Stimulated activated naive CD8-positive, alpha-beta T cell treated with anti-CD3 and anti-CD28 coated beads, Interleukin-15, Interleukin-2, amounts not matched to agents 100 U/mL and 50 U/mL, for 24 hours (primary cell): ENCODE data around the gene SLC6A12.
"Not testable (repeated sequence)": the region's sequence is repeated elsewhere in the genome, so short reads cannot be mapped to it uniquely, and the experiment has no call there.

Experiments used
- ATAC-seq: fragments of 150-1000 bp; cut with Tn5 transposase; one replicate; pipeline ENCODE4 v1.10.0; 2021
- DNase-seq: peaks from one replicate; pipeline ENCODE4 v3.0.0; 2021

The SLC6A12 gene

DNA sequence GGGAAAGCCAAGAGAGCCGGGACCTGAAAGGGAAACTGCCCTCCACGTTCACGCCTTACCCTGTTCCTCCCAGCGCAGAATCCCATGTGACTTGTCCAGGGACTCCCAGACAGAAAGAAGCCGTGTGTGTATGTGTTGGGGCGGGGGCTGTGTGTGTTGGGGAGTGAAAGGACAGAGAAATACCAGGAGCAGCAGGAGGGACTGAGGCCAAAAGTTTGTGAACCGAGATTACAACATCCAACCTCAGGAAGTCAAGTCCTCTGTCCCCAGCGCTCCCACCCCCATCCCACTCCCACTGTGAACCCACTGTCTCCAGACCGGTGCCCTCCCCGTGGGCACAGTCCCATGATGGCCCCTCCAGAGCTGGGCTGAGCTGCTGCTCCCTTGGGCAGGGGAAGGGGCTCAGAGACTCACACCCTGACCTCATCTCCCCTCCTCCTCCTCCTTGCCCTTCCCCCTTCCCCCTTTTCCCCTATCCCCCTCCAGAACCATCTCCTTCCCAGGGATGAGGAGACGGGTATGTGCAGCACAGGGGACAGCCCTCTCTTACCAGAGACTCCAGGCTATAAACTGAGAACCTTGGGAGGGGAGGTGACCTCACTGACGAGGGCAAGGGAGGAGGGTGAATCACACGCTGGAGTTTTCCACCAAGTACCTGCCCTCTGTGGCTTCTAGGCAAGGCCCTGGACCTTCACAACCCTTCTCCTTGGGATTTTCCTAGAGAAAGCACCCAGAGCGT lies at the start of gene SLC6A12:
SLC6A12 (minus strand) TSS at position 155 of the 739 bp plus-strand sequence. CDS start 4,171 bp downstream, outside the sequence.
- no peak for DNase-seq
- no peak for ATAC-seq

DNA sequence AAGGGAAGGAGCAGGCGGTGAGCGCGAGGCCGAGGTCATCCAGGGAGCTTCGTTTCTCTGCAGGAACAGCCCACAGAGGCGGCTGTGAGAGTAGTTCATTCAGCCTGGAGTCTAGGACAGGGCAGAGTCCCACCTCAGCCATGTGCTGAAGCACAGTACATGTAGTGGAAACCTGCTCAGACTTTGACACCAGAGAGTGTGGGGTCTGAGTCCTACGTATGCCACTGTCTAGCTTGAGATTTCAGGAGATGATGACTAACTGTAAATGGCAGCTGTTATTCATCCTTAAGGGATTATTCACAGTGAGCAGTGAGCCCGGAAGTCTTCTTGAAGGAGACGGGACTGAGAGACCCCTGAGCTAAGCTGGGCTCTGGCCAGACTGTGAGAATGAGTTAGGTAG lies 49.6 kb upstream of the SLC6A12 start:
- no peak for DNase-seq

DNA sequence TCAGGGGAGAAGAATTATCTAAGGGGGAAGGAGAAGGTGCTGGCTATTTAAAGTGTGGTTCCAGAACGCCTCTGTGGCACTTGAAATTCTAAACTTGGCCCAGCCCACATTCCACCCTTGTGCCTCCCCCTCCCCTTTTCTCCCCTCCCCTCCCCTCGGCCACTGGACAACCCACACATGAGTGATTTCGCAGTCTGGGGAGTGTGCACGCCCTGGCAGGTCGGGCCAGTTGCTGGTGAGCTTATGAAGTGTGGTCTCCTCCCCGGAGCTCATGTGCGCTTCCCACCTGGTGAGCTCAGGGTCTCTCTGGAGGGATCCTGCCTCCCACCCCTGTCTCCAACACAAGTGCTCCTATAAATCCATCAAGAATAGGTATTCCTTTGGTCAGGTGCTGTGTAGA lies 48.9 kb upstream of the SLC6A12 start, which contains the start of gene SLC6A13:
SLC6A13 (minus strand) TSS at position 20 of the 400 bp plus-strand sequence. CDS start 2,784 bp downstream, outside the sequence.
- ATAC-seq (no peak), DNase-seq (no peak)

More for the DNA sequence above, 49.6 kb upstream of the SLC6A12 start:
- ATAC-seq = no peak

DNA sequence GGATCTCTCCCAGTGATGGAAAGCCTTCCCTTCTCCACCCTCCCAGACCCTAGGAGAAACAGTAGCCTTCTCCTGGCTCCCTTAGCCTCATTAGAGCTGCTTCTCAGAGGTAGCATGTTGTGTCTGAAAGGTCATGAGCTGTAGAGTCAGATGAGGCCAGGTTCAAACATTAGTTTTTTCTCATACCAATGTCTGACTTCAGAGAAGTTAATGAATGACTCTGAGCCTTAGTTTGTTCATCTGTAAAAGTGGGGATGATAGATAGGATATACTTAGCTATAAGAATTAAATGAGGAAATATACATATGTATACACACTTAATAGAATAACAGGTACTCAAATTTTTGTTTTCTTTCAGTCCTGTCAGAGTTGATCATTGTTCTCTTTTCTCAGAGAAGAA lies 48.2 kb upstream of the SLC6A12 start:
- DNase-seq (no peak), ATAC-seq (no peak)

DNA sequence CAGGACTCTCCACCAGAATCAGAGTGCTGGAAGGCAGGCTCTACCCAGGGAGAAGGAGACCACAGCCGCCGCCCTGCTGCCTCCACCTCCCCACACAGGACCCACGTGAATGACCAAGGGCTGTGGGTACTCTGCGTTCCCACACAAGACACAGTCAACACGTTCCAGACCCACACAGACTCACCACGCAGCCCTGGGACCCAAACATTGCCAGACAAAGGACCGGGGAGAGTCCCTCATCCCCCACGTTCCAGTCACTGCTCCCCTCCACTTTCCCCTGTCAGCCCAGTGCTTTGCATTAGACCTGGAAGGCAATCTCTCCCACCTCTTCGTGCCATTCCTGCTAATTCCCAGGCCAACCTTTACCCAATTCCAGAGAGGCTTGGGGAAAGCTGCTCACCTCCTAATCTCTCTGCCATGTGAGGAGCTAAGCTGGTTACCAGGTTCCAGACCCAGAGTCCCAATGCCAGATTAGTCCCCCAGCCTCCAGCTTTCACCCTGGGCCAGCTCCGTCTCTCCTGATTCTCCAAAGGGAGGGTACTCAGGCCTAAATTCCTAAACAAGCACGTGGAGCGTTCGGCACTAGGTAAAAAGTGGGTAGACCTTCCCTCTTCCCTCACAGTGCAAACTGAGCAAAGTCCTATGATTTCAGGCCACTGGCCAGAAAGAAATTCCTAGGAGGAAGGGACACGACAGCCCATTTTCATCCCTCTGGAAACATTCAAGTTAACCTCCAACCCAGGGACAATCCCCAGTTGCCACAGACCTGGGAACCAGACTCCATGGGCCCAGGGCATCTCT lies 43.8 kb upstream of the SLC6A12 start:
- no peak for DNase-seq
- no peak for ATAC-seq

DNA sequence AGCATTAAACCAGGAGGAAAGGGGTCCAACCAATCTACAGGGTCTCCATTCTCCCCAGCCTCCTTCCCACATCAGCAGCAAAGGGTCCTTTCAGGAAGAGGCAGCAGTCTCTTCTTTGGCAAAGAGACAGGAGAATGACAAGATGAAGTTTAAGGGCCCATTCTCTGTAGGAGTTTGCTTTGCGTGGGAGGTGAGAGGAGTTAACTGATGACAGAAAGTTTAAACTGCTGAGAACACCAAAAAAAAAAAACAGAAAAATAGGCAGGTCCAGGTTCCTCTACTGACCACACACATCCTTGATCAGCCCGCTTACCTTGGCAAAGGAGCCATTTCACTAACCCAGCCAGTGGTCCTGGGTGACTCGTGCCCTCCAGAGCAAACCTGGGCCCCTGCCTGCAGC lies 43.0 kb upstream of the SLC6A12 start:
- no peak for DNase-seq
- no peak for ATAC-seq

DNA sequence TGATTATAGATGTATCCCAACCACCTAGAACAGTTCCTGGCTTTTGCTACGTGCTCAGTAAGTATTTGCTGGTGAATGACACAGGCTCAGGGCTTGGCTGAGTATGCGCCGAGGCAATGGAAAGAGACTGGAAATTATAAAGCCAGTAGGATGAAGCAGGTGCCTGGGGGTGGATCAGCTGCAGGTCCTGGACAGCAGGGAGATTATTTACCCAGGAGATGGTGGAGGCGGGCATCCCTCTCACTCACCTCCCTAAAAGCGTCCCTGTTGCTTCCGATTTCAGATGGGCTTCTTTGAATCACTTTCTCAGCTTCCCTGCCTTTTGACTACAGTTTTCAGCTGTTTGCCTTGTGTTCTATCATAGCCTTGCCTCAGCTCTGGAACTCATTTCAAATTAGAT lies 42.3 kb upstream of the SLC6A12 start:
- no peak for ATAC-seq

DNA sequence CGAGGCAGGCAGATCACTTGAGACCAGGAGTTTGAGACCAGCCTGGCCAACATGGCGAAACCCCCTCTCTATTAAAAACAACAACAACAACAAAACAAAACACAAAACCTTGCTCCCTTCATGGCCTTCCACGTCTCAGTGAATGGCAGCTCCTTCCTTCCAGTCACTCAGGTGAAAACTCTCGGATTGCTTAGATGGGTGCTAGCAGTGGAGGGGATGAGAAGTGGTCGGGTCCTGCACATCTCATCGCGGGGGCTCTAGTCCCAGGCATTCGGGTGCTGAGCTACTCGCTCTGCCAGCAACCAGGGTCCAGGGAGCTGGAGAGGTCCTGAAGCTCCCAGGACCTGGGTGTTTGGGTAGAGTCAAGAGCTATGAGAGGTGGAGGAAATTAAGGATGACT lies 41.0 kb upstream of the SLC6A12 start:
- no peak for ATAC-seq
- DNase-seq = no peak

More for the DNA sequence above, 42.3 kb upstream of the SLC6A12 start:
- DNase-seq = no peak

DNA sequence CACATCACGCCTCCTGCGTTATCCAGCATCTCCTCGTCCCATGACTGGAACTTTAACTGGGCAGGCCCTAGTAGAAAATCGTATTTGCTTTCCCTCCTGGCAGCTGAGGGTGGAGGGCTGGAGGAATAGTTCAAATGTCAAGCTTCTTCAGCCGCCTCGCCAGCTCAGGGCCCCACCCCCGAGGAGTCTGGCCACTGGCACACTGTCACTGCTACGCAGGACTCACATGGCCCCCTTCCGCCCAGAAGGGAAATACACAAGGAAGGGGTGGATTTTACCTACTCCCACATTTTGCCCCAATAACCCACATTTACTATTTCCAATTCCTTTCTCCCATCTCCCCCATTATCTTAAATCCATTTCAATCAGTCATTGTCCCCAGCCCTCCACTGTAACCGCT lies 40.1 kb upstream of the SLC6A12 start:
- ATAC-seq (no peak), DNase-seq (no peak)

DNA sequence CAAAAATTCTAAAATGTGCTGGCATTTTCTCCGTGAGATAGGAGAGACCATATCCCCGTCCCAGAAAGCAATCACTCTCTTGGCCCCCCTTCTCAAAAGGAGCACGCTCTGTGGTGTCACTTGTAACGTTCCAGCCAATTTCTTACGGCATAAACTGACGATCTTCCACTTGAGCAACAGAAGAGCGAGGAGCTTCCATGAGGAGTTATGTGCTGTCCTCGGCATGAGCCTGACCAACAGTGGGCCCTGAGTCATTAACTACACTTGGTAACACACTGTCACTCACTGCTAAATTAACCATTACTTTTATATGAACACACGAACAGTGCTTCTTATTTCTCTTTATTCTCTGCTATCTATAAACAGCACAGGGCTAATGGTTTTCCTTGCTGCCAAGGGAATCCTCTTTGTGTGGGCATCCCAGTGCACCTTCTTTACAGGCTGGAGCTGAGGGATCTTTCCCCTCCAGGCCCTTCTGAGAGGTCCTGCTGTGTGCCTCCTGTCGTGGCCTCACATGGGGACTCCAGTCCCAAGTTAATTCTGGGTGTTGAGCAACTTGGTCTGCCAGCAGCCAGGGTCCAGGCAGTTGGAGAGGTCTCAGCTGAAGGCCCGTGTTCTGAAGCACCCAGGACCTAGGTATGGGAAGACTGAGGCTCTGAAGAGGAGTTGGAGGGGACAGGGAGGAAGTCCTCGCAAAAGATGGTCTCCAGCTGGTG lies 39.3 kb upstream of the SLC6A12 start:
- ATAC-seq (no peak), DNase-seq (no peak)

DNA sequence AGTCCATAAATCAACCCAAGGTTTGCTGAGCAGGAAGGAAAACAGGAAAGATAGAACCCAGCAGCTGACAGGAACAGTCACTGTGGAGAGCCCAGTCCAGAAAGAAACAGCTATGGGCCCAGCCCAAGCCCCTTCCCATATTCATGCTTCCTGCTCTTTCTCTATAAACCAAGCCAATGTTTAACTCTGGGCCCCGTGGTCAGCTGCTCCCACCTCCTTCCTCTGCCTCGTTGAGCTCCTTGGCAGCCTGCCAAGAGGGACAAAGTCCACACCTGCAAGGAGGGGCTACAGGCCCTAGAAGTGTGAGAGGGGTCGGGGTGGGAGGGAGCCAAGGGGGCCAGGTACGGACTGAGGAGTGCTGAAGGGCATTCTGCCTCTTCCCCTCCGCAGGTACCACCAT lies 38.7 kb upstream of the SLC6A12 start:
- DNase-seq (no peak), ATAC-seq (no peak)

DNA sequence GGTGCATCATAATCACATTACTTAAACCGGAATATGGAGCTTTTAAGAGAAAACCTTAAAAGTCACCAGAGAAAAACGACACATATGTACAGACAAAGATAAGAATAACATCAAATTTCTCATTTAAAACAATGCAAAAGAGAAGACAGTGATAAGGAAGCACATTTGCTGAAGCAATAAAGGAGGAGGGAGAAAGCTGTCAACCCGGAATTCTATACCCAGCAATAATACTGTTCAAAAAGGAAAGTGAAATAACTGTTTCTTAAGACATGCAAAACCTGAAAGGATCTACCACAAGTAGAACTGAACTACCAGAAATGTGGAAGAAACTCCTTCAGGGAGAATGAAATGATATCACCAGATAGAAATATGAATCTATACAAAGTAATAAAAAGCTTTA lies 33.3 kb upstream of the SLC6A12 start:
- DNase-seq (no peak), ATAC-seq (no peak)

DNA sequence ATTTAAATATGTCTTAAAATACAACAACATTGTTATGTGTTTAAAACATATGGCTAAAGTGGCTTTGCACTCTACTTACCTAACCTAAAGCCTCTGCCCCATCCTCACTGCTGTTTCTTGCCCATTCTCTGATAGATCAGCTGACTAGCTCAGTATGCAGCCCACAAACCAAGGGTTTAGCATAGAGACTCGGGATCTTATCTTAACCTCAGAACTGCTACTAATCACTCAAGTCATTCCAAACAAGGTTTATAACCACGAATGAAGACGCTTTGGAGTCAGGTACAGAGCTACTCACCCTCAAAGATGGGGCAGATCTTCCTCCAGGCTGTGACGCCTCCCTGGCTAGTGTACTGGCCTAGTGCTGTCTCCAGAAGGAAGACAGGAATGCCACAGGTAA lies 29.4 kb upstream of the SLC6A12 start:
- DNase-seq (no peak), ATAC-seq (no peak)

DNA sequence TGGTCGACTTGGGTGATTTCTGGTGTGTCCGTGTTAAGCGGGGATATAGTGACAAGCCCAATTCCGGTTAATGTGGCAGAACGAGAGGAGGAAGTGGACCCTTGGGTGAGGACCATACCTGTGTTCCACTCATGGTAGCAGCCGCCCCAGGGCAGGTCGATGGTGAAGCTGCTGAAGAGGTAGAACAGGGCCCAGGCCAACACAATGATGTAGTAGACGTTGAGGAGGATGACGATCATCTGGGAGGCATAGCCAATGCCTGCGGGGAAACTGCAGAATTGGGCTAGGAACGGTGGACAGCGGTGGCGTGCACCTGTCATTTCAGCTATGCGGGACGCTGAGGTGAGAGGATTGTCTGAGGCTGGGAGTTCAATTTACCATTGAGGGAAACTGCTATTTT lies 28.5 kb upstream of the SLC6A12 start:
- ATAC-seq (no peak), DNase-seq (no peak)

DNA sequence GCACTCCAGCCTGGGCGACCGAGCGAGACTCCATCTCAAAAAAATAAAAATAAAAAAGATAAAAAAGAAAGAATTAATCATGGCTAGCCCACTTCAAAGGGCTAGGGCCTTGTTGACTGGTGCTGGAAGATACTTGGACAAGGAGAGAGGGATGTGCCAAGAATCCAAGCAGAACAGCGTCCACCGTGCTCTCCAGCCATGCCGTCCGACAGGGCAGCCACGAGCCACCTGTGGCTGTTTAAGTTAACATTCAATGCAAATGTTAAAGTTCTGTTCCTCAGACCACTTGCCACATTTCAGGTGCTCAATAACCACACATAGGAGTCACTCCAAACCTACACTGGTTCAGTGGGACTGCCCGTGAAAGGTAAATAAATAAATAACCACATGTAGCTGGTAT lies 27.3 kb upstream of the SLC6A12 start:
- DNase-seq (no peak), ATAC-seq (no peak)

DNA sequence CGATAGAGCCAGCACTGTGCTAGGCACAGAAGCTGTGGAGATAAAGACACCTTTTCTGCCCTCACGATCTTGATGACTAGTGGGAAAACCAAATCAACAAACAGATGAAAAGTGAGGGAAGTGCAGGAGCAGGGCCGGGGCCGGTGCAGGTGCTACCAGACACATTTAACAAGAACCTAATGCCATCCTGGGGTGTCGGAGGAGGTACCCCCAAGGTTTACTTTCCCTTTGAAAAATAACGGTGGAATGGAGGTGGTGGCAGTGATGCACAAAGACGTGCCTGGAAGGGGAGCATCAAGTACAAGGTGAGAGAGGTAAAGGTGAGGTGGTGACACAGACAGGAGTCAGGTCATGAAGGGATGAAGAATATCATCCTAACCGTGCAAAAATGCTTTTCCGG lies 26.6 kb upstream of the SLC6A12 start:
- no peak for DNase-seq
- ATAC-seq = no peak

DNA sequence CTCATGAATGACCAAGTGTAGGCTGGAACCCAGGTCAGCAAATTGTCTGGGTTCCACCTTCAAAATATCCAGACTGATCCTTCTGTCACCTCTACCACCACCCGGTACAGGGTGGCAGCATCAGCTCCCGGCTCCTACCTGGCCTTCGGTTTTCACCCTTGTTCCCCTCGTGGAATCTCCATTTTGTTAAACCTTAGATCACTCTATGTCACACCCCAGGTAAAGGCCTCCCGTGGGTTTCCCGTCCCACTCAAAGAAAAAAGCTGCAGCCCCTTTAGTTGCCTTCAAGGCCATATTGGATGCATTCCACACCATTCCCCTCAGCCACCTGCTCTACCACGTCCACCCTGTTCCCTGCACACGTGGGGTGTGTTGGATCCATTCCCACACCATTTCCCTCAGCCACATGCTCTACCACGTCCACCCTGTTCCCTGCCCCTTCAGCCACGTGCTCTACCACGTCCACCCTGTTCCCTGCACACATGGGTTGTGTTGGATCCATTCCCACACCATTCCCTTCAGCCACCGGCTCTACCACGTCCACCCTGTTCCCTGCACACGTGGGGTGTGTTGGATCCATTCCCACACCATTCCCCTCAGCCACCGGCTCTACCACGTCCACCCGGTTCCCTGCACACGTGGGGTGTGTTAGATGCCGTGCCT lies 24.9 kb upstream of the SLC6A12 start:
- DNase-seq = no peak
- no peak for ATAC-seq

DNA sequence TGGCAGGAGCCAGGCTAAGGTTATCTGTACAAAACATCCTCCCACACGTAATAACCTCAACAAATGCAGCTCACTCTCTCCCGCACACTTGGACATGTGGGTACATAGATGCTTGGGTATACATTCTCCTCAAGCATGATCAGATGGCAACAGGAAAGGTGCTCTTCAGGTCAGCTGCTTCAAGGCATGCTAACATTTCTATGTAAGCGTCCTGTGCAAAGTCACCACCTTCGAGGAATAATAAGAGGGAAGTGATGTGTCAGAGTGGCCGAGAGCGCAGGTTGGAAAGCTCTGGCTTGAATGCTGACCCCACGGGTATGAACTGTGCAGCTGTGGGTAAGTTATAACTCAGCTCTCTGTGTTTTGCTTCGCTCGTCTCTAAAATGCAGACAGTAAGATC lies 24.2 kb upstream of the SLC6A12 start:
- DNase-seq (no peak), ATAC-seq (no peak)

DNA sequence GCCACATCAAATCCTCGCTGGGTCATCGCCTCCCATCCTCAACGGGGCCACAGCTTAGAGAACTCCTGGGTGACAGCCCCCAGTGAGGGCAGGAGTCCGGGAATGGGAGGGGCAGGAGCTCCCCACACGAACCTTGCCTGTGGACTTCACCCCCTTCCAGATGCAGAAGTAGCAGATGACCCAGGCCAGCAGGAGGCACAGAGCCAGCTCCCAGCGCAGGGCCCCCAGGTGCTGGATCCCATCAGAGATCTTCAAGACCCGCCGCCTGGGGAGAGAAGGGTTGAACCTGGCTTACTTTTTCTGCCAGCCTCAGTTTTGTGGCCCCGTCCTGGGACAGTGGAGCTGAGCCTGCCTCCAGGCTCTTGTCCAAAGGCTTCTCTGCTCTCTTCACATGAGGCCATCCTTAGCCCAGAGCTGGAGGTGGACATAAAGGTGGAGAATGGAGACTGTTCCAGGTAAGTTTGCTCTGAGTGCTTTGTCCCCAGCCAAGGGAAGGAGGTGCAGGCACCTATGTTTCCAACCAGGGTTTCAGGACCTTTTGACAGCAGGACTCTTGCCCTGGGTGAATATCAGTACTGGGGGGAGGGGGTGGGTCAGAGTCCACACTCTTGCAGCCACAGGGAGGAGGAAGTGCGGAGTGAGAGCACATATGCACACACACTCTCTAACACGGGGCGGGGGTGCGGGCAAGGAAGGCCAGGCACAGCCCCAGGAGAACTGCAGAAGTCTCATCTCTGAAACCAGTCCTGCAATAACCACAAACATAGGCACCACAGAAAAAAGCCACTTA lies 23.3 kb upstream of the SLC6A12 start:
- ATAC-seq (no peak), DNase-seq (no peak)

DNA sequence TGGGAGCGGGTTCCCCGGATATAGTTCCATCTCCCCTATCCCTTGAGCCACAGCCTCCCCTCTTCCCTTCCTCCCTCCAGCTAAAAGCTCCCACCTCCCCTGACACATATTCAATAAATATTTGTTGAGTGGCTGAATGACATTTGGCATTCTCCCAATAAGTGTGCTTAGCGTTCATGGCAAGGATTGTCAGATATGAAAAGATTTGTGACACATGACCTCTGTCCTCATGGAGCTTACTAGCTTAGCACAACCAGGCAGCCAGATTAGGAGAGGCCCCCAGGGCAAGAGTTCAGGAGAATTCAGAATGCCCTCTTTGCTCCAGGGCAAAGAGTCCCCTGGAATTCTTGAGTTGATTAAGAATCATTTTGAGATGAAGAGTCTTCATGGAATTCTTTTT lies 22.5 kb upstream of the SLC6A12 start:
- DNase-seq = no peak
- ATAC-seq = no peak

DNA sequence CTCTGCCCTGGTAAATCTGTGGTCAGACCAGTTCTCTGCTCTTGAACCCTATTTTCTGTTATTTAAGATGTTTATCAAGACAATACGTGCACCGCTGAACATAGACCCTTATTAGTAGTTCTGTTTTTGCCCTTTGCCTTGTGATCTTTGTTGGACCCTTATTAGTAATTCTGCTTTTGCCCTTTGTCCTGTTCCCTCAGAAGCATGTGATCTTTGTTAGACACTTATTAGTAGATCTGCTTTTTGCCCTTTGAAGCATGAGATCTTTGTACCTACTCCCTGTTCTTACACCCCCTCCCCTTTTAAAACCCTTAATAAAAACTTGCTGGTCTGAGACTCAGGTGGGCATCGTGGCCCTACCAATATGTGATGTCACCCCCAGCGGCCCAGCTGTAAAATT lies 22.0 kb upstream of the SLC6A12 start:
- not testable (repeated sequence) for ATAC-seq

More for the DNA sequence above, 22.0 kb upstream of the SLC6A12 start:
- not testable (repeated sequence) for DNase-seq
